Left ventricle myocardium inferior (tissue), 1 donor: Measurements from ENCODE around the gene HOXD10. TPM values are rescaled to one million over a fixed set of nuclear protein-coding genes. Genes with fewer than 3 reads are reported as not detected.

Source experiments
- DNase-seq: peaks from one replicate; pipeline ENCODE4 v3.0.0-alpha.2; 2020
- H3K27ac ChIP-seq: fragments of 200-600 bp; replicated peaks from 2 replicates; pipeline ENCODE4 v1.8.0; 2021
- H3K27me3 ChIP-seq: fragments of 200-600 bp; 2 replicates; pipeline ENCODE4 v1.8.0; 2021; ENCODE audit warnings: low read depth
- H3K36me3 ChIP-seq: fragments of 200-600 bp; 2 replicates; pipeline ENCODE4 v1.8.0; 2021
- H3K4me1 ChIP-seq: fragments of 200-600 bp; 2 replicates; pipeline ENCODE4 v1.8.0; 2021
- H3K4me3 ChIP-seq: fragments of 200-600 bp; 2 replicates; pipeline ENCODE4 v1.8.0; 2021; ENCODE audit warnings: mild to moderate bottlenecking, moderate library complexity
- H3K9me3 ChIP-seq: fragments of 200-600 bp; replicated peaks from 2 replicates; pipeline ENCODE4 v1.8.0; 2021
- intact Hi-C: fragments of 100-400 bp; cut with micrococcal nuclease; formaldehyde crosslinking; loops from one replicate; pipeline ENCODE4 v1.11.0; 2022
- total RNA-seq: library from RNA; stranded (reverse); fragmentation: NEBNext Ultra II Directional; extraction: Animal tissue kit (Norgen Biotek cat#: 25700); gene quantifications from one replicate; pipeline ENCODE4 v1.2.1, GENCODE V29; 2021
- TF ChIP-seq, protein P1 (sequence below): fragments of 200-600 bp; IDR thresholded peaks from 2 replicates; pipeline ENCODE4 v1.8.0; 2021; ENCODE audit warnings: antibody characterized with exemption, mild to moderate bottlenecking, borderline replicate concordance
- donor health status: DM: no; HTN: yes; CAD: no; lungs with severe emphysema.

The HOXD10 gene
- total RNA-seq, 1 donor from 2014 or later, result not detected

GRCh38 chr2:176161825-176162626 is 45.4 kb downstream of the HOXD10 start:
- intact Hi-C loops, result no loop called here
- peaks cover 44% of the 10 kb centered on the region for H3K4me1 ChIP-seq
- no peak for DNase-seq
- H3K9me3 ChIP-seq, result no peaks in the 10 kb centered on the region
- H3K36me3 ChIP-seq, result no peaks in the 10 kb centered on the region
- no peak overlapping the region for H3K4me3 ChIP-seq
- peaks cover 100% of the 10 kb centered on the region for H3K27me3 ChIP-seq
- H3K27ac ChIP-seq, result no peak overlapping the region
- TF ChIP-seq, protein P1, sequence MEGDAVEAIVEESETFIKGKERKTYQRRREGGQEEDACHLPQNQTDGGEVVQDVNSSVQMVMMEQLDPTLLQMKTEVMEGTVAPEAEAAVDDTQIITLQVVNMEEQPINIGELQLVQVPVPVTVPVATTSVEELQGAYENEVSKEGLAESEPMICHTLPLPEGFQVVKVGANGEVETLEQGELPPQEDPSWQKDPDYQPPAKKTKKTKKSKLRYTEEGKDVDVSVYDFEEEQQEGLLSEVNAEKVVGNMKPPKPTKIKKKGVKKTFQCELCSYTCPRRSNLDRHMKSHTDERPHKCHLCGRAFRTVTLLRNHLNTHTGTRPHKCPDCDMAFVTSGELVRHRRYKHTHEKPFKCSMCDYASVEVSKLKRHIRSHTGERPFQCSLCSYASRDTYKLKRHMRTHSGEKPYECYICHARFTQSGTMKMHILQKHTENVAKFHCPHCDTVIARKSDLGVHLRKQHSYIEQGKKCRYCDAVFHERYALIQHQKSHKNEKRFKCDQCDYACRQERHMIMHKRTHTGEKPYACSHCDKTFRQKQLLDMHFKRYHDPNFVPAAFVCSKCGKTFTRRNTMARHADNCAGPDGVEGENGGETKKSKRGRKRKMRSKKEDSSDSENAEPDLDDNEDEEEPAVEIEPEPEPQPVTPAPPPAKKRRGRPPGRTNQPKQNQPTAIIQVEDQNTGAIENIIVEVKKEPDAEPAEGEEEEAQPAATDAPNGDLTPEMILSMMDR, result no peak

GRCh38 chr2:176162911-176163671 is 46.5 kb downstream of the HOXD10 start:
- H3K27ac ChIP-seq, result no peak overlapping the region
- intact Hi-C loops, result no loop called here
- DNase-seq, result no peak
- peaks cover 33% of the 10 kb centered on the region for H3K4me1 ChIP-seq
- TF ChIP-seq, protein P1, result no peak
- H3K36me3 ChIP-seq, result no peaks in the 10 kb centered on the region
- no peaks in the 10 kb centered on the region for H3K9me3 ChIP-seq
- no peak overlapping the region for H3K4me3 ChIP-seq
- peaks cover 100% of the 10 kb centered on the region for H3K27me3 ChIP-seq

DNA sequence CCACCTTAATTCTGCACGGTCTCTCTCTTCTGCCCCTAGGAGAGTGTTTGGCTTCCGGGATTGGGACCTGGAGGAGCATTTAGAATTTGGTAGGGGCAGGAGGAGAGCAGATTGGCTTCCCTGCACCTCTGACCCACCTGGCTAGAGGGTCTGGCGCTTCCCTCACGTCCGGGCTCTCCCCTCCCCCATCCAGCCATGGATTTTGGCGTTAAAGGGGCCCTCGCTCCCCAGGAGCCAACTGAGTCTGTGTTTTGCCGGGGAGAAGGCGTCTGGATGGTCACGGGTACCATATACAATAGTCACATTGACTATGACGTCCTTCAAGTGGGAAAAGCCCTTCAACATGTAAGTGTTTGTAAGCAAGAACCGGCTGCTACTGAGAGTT is 47.1 kb downstream of the HOXD10 start:
- Histone ChIP-seq H3K4me3 (no peak overlapping the region), H3K4me1 (peaks cover 30% of the 10 kb centered on the region), H3K9me3 (no peaks in the 10 kb centered on the region), H3K27me3 (peaks cover 100% of the 10 kb centered on the region), H3K36me3 (no peaks in the 10 kb centered on the region), H3K27ac (no peak overlapping the region)
- intact Hi-C loops, result no loop called here
- TF ChIP-seq, protein P1, result no peak
- DNase-seq, result no peak

GRCh38 chr2:176164201-176164600 is 47.6 kb downstream of the HOXD10 start:
- intact Hi-C loops, result no loop called here
- Histone ChIP-seq H3K36me3 (no peaks in the 10 kb centered on the region), H3K27me3 (peaks cover 100% of the 10 kb centered on the region), H3K9me3 (no peaks in the 10 kb centered on the region), H3K4me1 (peaks cover 25% of the 10 kb centered on the region), H3K4me3 (no peak overlapping the region), H3K27ac (no peak overlapping the region)
- no peak for DNase-seq
- TF ChIP-seq, protein P1, result no peak

- no peak for DNase-seq
- Histone ChIP-seq H3K4me1 (peaks cover 20% of the 10 kb centered on the region), H3K4me3 (peak overlapping the region; percentile 2), H3K27me3 (peaks cover 100% of the 10 kb centered on the region), H3K27ac (no peak overlapping the region), H3K9me3 (no peaks in the 10 kb centered on the region), H3K36me3 (no peaks in the 10 kb centered on the region)
- TF ChIP-seq, protein P1, result no peak
- intact Hi-C loops, result no loop called here
These were observed 48.2 kb downstream of the HOXD10 start for GRCh38 chr2:176164611-176165369.
